Dermis blood vessel endothelial cell (primary cell): Measurements from ENCODE around the gene PICK1. TPM values are rescaled to one million over a fixed set of nuclear protein-coding genes. Genes with fewer than 3 reads are reported as not detected.
A peak's percentile ranks its signal among the peaks of the same experiment; 100 is the strongest.
"Not testable (repeated sequence)": the region's sequence is repeated elsewhere in the genome, so short reads cannot be mapped to it uniquely, and the experiment has no call there.

ENCODE experiments used
- DNase-seq: peaks from one replicate; pipeline ENCODE4 v3.0.0; 2010
- total RNA-seq: library from RNA; depleted of rRNA; stranded (reverse); fragments of >200 nt; gene quantifications from 2 replicates; pipeline ENCODE4 v1.2.3, GENCODE V29; 2014

PICK1 gene
- total RNA-seq, 1 donor from 2014 or later, result 15.5 TPM

DNA sequence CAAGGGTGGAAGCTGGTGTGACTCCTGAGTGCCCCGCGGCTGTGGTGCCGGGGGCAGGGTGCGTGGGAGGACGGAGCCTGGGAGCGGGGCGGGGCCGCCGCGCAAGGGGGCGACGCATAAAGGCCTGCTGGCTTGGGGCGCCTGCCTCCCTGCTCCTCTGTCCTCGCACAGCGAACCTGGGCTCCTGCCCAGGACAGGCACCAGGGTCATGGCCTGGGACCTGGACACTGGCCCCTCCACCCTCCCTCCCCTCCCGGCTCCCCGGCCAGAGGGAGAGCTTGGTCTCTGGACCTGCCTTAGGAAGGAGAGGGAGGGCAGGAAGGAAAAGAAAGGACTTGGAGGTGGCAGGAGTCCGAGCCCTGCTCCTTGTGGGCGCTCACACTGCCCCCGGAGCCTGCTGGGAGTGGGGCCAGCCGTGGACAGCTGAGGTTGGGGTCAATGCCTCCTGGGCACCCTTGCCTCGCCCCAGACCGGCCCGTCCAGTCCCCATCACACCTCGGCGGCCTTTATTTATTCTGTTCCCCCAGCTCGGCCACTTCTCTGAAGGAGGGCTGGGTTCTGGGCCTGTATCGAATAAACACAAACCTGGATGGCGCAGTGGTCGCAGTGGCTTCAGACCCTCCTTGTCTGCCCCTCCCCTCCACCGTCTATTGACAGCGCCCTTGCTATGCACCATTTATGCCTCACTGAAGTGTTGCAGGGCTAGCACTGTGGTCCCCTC lies 18.1 kb downstream of the PICK1 start:
- no peak for DNase-seq

DNA sequence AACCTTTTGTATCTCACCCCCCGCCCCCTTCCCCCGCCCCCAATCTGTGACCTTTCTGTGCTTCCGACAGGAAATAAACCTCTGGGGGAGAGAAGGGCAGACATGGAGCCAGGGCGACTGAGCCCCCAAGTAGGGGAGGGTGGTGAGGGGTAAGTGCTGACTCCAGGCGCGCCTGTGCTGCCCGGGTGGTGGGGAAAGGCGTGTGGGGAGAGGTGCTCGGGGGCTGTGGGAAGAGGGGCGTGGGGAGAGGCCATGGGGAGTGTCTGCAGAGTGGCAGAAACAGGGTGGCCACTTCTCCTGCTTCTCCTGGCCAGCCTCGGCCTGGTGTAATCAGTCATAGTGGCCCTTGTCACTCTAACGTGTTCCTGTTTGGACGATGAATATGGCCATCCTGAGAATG lies 18.8 kb downstream of the PICK1 start:
- no peak for DNase-seq

DNA sequence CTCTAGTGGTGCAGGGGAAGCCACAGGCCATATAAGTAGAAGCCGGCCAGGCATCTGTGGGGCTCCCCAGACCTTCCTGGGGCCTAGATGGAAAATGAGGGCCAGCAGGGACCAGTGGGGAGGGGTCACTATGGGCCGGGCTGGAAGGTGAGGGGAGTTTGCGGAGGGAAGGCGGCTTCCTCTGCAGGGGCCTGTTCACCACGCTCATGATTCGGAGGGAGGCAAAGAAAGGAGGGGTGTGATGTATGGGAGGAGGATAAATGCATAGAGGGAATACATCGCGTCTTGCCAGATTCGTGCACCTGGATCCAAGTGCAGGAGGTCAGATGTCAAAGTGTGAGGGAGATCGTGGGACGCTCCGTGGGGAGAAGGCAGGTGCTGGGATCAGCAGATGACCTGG lies 19.9 kb downstream of the PICK1 start:
- no peak for DNase-seq

DNA sequence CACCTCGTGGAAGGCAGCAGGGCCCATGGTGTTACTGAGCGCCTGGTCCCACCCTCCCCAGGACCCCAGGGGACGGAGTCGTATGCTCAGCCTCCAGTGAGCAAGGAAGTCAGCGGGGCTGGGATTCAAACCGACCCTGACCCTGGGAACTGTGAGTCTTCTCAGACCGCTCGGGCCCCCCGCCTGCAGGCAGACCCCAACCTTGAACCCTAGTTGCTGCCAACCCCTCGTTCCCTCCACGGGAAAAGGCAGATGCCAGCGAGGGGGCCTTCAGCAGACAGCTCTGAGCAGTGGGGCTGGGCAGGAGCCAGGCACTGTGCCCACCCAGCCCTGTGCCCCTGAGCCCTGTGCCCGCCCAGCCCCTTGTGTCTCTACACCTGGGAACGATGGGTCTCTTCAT lies 20.4 kb downstream of the PICK1 start:
- DNase-seq, result no peak

DNA sequence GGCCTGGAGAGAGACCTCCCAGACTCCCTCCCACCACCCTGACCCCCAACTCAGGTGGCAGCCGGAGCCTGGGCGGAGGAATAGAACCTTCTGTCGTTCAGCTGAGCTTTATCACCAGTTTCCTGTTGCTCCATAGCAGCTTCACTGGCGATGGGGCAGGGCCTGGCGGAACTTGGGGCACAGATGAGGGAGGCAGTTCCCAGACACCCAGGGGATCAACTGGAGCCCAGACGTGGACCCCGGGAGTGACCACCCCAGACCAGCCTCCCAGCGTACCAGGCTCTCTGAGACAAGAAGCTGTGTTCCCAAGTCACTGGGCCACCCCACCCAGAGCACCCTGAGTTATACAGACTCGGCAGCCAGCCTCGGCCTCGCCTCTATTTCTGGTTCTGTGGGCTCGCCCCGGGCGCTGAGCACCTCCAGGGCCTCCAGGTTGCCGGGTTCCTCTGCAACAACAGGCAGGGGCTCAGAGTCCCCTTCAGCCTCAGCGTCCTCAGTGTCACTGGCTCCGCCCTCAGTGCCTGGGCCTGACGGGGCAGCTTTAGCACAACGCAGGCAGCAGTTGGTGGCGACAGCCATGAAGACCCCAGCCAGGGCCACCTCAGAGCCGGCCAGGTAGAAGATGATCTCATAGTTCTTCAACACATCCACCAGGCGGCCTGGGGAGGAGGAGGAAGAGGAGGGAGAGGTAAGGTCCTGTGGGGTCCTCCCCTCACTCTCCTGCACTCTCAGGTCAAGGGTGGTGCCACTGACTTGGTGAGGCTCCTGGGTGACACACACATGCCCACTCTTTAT lies 21.0 kb downstream of the PICK1 start:
- no peak for DNase-seq

DNA sequence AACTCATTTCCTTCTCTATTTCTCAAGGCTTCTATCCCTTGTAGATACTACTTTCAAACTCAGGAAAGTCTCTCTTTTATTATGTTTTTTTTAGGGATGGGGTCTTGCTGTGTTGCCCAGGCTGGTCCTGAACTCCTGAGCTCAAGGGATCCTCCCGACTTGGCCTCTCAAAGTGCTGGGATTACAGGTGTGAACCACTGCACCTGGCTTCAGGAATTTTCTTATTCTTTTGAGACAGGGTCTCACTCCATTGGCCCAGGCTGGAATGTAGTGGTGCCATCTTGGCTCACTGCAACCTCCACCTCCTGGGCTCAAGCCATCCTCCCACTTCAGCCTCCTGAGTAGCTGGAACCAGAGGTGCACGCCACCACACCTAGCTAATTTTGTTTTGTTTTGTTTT lies 22.0 kb downstream of the PICK1 start:
- not testable (repeated sequence) for DNase-seq

DNA sequence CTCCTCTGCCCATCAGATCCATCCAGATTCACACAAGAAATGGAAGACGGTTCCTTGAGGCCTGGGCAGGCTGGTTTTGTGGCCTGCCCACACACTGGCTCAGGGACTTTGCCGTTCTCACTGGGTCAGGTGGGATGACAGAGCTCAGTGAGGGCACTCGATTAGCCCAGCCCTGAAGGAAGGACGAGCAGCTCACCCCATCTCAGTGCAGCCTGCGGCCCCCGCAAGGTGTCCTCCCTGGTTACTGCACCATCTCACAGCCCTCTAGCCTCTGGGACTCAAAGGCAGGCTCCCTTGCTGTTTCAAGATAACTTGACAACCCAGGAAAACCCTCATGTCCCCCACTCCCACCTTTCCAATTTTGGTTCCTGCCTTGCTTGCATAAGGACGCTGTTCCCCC lies 22.6 kb downstream of the PICK1 start:
- no peak for DNase-seq

DNA sequence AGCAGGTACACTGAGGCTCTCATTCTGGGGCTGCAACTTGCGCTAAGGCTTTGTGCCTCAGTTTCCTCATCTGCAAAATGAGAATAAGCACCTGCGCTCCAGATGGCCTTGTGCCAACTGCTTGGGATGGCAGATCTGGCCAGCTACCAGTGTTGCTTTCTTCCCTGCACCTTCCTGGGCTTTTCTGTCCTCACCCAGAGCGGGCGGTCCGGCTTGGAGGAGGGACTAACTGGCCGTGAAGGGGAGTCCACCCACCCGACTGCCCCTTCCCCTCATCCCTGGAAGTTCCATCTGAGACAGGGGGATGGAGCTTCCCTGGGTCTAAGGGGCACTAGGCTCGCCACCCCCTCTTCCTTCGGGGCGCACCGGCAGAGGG lies 23.3 kb downstream of the PICK1 start:
- no peak for DNase-seq

DNA sequence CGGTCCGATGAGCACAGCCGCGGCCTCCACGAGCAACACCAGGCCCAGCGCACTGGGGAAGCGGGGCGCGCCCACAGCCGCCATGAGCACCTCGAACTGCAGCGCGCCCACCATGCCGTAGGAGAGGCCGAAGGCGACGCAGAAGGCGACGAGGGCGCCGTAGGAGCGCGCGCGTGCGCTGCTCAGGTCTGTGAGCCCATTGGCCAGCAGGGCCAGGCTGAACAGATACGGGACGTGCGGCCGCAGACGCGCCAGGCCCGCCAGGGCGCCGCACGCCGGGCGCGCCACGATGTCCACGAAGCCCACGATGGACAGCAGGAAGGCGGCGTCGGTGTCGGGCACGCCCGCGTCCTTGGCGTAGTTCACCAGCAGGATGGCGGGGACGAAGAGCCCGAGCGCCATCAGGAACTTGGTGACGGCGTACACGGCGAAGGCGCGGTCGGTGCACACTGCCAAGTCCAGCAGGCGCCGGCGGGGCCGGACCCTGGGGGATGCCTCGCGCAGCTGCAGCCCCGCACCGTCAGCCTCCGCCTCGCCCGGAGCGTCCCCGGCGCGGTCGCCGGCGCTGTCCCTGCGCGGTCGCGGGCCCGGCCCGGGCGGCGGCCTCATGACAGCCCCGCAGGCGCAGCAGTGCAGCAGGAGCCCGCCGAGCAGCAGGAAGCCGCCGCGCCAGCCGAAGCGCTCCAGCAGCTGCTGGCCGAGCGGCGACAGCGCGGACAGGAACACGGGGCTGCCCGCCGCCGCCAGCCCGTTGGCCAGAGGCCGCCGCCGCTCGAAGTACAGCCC lies 23.8 kb downstream of the PICK1 start:
- peak; percentile 55 for DNase-seq

DNA sequence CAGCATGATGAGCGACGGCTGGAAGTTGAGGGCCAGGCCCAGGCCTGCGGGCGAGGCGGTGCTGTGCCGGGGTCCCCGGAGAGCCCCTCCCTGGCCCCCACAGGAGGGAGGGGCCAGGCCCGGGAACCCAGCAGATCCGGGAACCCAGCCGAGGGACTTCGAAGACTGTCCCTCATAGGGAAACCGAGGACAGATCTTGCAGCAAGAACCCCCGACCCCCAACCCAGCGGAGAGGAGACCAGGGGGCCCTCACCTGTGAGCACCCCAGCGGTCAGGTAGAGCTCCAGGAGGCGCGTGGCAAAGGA lies 24.4 kb downstream of the PICK1 start:
- DNase-seq, result no peak

DNA sequence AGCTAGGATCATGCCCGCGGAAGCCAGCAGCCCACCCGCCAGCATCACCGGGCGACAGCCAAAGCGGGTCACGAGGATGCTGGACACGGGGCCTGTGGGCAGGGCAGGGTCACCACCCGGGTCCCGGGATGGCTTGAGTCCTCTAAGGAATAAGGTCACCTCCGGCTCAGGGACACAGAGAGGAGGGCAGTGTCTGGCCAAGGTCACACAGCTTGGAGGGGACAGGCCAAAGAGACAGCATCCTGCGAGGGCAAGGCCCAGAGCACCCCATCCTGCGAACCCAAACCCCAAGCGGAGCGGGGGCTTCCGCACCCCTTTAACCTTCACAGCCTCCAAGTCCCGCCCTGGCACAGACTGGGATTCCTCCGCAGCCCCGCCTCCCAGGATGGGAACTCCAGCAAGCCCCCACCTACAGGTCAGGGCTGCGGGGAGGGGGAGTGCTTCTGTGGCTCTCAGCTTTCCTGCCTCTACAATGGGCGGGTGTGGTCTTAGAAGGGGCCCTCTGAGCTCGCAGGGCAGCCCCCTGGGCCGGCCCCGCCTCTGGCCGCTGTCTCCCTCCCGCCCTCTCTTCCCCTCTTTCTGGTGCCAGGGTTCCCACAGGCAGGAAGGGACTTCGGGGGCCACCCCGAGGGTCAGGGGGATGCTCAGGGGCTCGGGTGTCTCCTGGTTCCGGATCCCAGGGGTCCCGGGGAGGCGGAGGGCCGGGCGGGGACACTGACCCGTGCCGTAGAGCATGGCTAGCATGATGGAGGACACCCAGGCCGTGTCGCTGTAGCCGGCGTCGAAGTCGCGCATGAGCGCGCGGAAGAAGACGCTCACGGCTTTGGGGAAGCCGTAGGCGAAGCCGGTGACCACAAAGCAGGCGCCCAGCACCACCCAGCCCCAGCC lies 25.0 kb downstream of the PICK1 start:
- no peak for DNase-seq

DNA sequence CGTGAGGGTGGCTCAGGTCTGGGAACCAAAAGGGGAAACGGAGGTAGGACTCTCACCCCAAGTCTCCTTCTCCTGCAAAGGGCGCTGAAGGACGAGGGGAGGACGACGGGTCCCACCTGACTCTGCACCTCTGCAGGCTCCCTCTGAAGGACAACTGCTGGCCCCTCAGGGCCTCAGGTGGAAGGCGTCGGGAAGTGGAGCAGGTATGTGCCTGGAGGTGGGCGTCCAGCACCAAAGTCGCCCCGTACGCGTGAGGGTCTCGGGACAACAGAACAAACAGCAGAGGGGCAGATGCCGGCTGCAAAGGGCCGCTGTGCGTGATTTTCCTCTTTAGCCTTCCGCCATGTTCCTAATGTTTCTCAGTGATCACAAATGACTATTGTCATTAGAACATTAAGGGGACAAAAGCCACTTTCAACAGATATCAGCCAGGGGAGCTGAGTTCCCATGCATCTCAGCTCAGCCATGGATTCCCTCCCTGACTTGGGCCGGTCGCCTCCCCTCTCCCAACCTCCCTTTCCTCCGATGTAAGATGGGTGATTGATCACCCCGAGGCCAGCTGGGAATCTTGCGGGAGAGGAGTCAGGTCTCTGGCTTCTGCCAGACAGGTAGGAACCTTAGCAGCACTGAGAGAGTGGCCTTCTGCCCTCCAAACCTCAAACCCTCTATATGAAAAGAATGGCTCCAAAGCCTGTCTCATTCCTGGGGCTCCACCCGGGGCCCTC lies 25.9 kb downstream of the PICK1 start:
- DNase-seq, result no peak

DNA sequence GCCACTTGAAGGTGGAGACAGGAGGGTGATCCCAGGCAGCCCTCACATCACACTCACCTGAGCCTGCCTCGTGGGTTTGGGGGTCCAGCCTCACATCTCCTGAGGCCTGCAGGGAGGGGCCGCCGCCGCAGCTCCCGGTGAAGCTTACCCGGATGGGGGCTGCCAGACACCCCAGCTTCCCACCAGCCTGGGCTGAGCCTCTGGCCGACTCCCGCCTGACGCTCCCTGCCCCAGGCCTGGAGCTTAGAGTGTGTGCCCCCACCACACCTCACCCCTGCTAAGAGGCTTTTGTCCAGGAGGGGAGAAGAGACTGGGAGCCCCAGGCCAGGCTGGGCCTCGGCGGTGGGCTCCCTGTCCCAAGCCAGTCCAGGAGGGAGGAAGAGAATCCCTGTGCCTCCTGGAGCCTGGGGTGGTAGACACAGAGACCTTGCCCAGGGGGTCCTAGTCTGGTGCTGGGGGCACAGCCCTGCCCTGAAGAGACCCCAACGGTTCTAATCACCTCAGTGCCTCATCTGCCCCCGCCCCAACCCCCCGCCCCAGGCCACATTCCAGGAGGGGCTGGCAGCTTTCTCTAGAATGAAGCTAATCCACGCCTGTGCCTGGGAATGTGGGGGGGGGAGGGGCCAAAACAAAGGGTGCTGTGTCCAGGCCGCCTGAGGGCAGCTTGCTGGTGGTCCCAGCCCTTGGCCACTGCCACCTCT lies 26.9 kb downstream of the PICK1 start, which contains the start of gene SLC16A8:
SLC16A8 (minus strand) TSS at position 254 of the 701 bp plus-strand sequence. CDS start 1,311 bp downstream, outside the sequence.
- no peak for DNase-seq

DNA sequence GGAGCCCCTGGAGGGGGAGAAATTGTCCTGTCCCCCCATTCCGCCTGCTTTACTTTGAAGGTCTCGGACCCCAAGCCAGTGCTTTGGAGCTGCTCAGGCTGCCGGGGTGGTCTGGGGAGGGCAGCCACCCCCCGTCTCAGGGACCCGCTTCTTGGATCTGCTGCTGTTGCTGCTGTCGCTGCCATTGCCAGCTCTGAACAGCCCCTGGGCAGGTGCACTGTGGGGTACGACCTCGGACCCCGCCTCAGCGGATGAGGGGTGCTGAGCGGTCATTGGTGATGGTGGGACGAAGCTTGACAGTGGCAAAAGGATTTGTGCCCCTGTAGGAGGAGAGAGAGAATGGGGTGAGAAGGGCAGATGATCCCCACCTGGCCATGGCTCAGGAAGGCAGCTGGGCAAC lies 27.9 kb downstream of the PICK1 start:
- no peak for DNase-seq

DNA sequence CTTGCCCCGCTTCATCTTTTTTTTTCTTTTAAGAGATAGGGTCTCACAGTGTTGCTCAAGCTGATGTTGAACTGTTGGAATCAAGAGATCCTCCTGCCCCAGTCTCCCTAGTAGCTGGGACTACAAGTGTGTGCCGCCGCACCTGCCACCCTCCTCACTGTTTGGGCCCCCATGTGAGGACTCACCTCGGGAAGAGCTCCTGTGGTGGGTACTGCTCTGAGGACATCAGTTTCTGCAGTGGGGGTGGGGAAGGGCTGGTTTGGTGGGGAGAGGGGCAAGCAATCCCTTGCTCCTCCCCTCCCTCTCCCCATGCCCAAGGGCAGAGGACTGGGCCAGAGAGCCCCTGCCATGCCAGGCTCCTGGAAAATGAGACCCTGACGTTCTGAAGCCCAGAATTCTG lies 28.3 kb downstream of the PICK1 start:
- no peak for DNase-seq

DNA sequence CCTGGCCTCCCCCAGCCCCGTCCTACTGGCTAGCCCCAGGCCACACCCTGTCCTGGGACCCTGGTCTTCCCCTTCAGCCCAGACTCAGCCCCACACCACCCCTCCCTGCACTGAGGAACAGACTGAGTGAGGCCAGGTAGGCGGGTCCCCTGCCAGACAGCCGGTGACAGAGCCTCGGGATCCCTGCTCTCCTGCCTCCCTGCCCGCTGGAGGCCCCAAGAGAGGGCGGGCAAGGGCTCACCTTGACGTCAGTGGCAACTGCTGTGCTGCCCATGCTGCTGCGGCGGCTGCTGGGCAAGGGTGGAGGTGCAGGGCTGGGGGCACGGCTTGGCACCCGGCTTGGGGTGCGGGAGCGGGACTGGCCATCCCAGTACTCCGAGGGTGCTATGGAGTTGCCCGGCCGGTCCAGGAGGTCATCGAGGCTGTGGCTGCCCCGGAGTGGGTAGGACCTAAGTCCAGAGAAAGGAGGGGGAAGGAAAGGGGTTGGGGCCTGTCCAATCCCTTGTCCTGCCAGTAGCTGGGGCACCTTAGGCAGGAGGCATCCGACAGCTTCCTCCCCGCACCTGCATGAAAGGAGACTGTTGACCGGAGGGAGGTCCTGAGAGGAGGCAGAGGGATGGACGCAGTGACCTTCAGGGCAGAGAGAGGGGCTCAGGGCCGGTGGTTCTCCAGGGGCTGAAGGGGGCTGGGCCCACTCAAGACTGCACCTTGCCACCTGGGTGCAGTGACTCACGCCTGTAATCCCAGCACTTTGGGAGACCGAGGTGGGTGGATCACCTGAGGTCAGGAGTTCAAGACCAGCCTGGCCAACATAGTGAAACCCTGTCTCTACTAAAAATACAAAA lies 29.0 kb downstream of the PICK1 start:
- no peak for DNase-seq

DNA sequence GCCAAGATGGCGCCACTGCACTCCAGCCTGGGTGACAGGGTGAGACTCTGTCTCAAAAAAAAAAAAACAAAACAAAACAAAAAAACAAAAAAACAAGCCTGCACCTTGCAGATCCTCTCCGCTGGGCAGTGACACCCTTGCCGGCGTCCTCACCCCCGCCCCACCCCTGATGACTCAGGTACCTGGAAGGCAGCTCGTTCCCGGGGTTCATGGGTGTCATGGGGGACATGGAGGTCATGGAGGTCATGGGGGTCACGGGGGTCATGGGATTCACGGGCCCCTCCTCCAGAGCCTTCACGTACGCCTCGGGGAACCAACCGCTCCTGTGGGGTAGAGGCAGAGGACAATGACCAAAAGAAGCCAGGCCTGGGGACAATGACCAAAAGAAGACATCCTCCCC lies 29.7 kb downstream of the PICK1 start:
- DNase-seq, result no peak

DNA sequence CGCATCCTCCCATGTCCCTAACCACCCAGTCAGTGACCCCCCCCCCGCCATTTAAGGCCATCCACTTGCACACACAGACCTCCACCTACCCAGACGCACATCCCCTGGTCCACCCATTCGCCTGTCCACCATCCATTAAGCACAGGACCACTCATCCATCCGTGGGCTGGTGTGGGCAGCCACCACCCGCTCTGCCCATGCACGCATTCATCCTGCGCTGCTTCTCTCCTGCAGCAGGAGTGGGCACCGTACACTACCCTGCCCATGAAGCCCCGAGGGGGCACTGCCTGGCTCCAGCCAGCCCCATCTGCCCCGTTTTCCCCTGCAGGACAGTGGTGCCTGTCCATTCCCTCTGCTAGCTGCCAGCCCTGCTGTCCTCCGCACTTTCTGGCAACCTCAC lies 30.7 kb downstream of the PICK1 start:
- no peak for DNase-seq

DNA sequence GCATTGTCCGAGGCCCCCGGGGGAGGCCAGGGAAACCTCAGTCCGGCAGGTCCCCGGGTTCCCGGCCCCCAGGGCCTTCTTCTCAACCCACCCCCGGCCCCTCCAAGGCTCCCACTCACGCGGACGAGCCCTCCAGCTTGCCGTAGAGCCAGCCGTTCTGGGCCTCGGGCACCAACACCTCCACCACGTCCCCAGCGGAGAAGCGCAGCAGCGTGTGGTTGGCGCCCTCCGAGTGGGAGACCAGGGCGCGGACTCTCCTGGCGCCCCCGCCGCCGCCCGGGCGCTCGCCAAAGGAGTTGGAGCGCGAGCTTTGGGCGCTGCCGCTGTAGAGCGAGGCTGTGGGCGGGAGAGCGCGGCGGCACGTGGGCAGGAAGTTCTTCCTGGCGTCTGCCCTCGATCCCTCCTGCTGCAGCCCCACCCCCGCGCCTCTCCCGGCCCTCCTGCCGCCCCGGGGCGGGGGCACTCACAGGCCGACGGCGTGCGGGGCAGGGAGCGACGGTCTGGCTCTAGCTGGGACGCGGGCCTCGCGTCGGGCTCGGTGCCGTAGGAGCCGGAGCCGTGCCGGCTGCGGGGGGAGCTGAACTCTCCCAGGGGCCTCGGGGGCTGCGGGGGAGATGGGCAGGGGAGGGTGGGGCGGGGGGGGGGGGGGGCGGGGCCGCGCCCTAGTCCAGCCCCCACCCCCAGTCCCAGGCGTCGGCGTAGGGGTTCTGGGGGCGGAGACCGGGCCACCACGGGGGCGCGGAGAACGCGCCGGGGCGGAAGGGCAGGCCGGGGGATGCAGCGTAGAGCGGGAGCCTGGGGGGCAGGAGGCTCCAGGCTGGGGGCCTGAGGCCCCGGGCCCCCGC lies 31.6 kb downstream of the PICK1 start:
- DNase-seq, result peak; percentile 19
